Neuronal stem cell (in vitro differentiated cells): ENCODE measurements around the gene INTS2.

Experiments
- DNase-seq: peaks from one replicate; pipeline ENCODE4 v3.0.0-alpha.2; 2013; ENCODE audit warnings: low spot score
- H2AFZ ChIP-seq: one replicate; pipeline ENCODE4 v1.6.1; 2013; ENCODE audit warnings: mild to moderate bottlenecking, low read length, inconsistent platforms
- H2AK5ac ChIP-seq: 2 replicates; pipeline ENCODE4 v1.6.1; 2013; ENCODE audit warnings: low read depth, mild to moderate bottlenecking, inconsistent platforms, low read length, moderate library complexity, mixed read lengths
- H2BK120ac ChIP-seq: 2 replicates; pipeline ENCODE4 v1.6.1; 2013; ENCODE audit warnings: low read depth, mild to moderate bottlenecking, inconsistent platforms, low read length, moderate library complexity, mixed read lengths
- H2BK12ac ChIP-seq: one replicate; pipeline ENCODE4 v1.6.1; 2013; ENCODE audit warnings: low read length, inconsistent platforms
- H2BK15ac ChIP-seq: 2 replicates; pipeline ENCODE4 v1.6.1; 2013; ENCODE audit warnings: mild to moderate bottlenecking, low read length, inconsistent platforms, mixed read lengths
- H2BK5ac ChIP-seq: one replicate; pipeline ENCODE4 v1.6.1; 2013; ENCODE audit warnings: inconsistent platforms, mild to moderate bottlenecking, low read length, moderate library complexity
- H3K14ac ChIP-seq: one replicate; pipeline ENCODE4 v1.6.1; 2013; ENCODE audit warnings: low read length, inconsistent platforms
- H3K18ac ChIP-seq: 2 replicates; pipeline ENCODE4 v1.6.1; 2013; ENCODE audit warnings: low read length, inconsistent platforms
- H3K23ac ChIP-seq: 2 replicates; pipeline ENCODE4 v1.6.1; 2013; ENCODE audit warnings: low read depth, mild to moderate bottlenecking, mixed read lengths, low read length, inconsistent platforms; ENCODE audit not compliant: poor library complexity
- H3K27ac ChIP-seq: replicated peaks from 3 replicates; pipeline ENCODE4 v1.5.1; 2013; ENCODE audit warnings: low read length, inconsistent platforms
- H3K27me3 ChIP-seq, 3 experiments: 2 replicates each; pipeline ENCODE4 v1.6.1; 2013; ENCODE audit warnings: low read length in 3 of 3, mild to moderate bottlenecking in 2 of 3, inconsistent platforms in 1 of 3, low read depth in 1 of 3, mixed read lengths in 1 of 3, moderate library complexity in 1 of 3; ENCODE audit not compliant: control insufficient read depth in 3 of 3, insufficient read depth in 3 of 3
- H3K36me3 ChIP-seq, 2 donors: replicated peaks in 1 of 2; 2 replicates each; pipeline ENCODE4 v1.6.1; 2013; ENCODE audit warnings: low read length in 2 of 2; ENCODE audit not compliant: control insufficient read depth in 2 of 2, insufficient read depth in 2 of 2
- H3K4ac ChIP-seq: 2 replicates; pipeline ENCODE4 v1.6.1; 2013; ENCODE audit warnings: inconsistent platforms, mild to moderate bottlenecking, low read length, moderate library complexity
- H3K4me1 ChIP-seq, 2 donors: 1 replicate in 1 of 2; 2 replicates in 1 of 2; pipeline ENCODE4 v1.6.1; 2013; ENCODE audit warnings: low read length in 2 of 2, low read depth in 1 of 2; ENCODE audit not compliant: control insufficient read depth in 2 of 2, insufficient read depth in 1 of 2
- H3K4me2 ChIP-seq: one replicate; pipeline ENCODE4 v1.6.1; 2013; ENCODE audit warnings: mild to moderate bottlenecking, low read length, inconsistent platforms; ENCODE audit not compliant: insufficient read depth, poor library complexity, severe bottlenecking
- H3K4me3 ChIP-seq, 2 donors: 2 replicates each; pipeline ENCODE4 v1.5.1; 2013; ENCODE audit warnings: low read length in 2 of 2, mild to moderate bottlenecking in 2 of 2, inconsistent platforms in 1 of 2, moderate library complexity in 1 of 2
- H3K79me1 ChIP-seq: one replicate; pipeline ENCODE4 v1.6.1; 2013; ENCODE audit warnings: low read depth, mild to moderate bottlenecking, inconsistent platforms, low read length, moderate library complexity
- H3K9ac ChIP-seq: one replicate; pipeline ENCODE4 v1.6.1; 2013; ENCODE audit warnings: mild to moderate bottlenecking, low read depth, low read length, inconsistent platforms; ENCODE audit not compliant: poor library complexity
- H3K9me3 ChIP-seq, 2 donors: replicated peaks in 1 of 2; 2 replicates each; pipeline versions ENCODE3 to v1.6.1; 2013; ENCODE audit warnings: low read length in 2 of 2, mild to moderate bottlenecking in 2 of 2, inconsistent platforms in 1 of 2, low read depth in 1 of 2, mixed read lengths in 1 of 2, moderate library complexity in 1 of 2; ENCODE audit not compliant: control insufficient read depth in 2 of 2, insufficient read depth in 1 of 2
- H4K8ac ChIP-seq: one replicate; pipeline ENCODE4 v1.6.1; 2013; ENCODE audit warnings: low read depth, mild to moderate bottlenecking, inconsistent platforms, low read length, moderate library complexity
- H4K91ac ChIP-seq: one replicate; pipeline ENCODE4 v1.6.1; 2013; ENCODE audit warnings: low read length, low read depth, mild to moderate bottlenecking, inconsistent platforms; ENCODE audit not compliant: poor library complexity
- WGBS, 2 donors: extraction: QIAGEN DNeasy Blood & Tissue Kit; methylation state at CpG; one replicate each; pipeline ENCODE4 v1.1.7; 2013; ENCODE audit warnings: missing lambda C conversion rate in 2 of 2, mixed read lengths in 1 of 2; ENCODE audit not compliant: insufficient read length in 2 of 2, insufficient replicate concordance in 1 of 2; ENCODE audit errors: extremely low coverage in 2 of 2; 5-methylcytosine and 5-hydroxymethylcytosine counted together

Gene INTS2

DNA sequence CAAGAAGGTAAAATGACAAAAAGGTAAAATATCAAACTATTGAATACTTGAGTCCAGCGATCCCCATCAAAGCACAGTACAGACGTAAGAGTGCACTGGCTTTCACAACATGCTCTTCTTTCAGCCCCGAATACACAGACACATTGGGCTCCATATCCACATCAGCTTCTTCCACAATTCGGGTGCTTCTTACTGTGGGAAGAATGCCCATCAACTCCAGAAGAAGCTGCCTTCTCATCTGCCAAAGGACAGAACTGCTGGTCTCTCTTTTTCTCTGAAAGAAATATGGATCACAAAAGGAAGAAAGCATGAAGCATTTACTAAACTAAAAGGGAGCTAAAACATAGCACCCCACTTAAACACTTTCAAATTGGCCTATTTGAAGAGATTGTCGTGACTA is 20.4 kb downstream of the INTS2 start:
- H2BK15ac ChIP-seq = no peak overlapping the region
- no peak overlapping the region for H3K9ac ChIP-seq
- no peaks in the 10 kb centered on the region for H3K79me1 ChIP-seq
- H2BK5ac ChIP-seq = no peak overlapping the region
- H4K91ac ChIP-seq = no peak overlapping the region
- no peak overlapping the region for H3K4me3 ChIP-seq
- H3K4me2 ChIP-seq = no peak overlapping the region
- H2BK12ac ChIP-seq = no peak overlapping the region
- no peaks in the 10 kb centered on the region for H3K9me3 ChIP-seq
- DNase-seq = no peak
- H3K23ac ChIP-seq = no peak overlapping the region
- H4K8ac ChIP-seq = no peak overlapping the region
- H3K4me1 ChIP-seq = no peaks in the 10 kb centered on the region
- H2BK120ac ChIP-seq = no peak overlapping the region
- peaks cover 11 to 94% of the 10 kb centered on the region in 2 donors for H3K36me3 ChIP-seq
- no CpG with 5 or more reads among the region's 5 CpGs for WGBS, 2 donors
- no peak overlapping the region for H2AFZ ChIP-seq
- no peak overlapping the region for H3K27ac ChIP-seq
- H3K4ac ChIP-seq = no peak overlapping the region
- no peak overlapping the region for H2AK5ac ChIP-seq
- H3K14ac ChIP-seq = no peak overlapping the region
- no peaks in the 10 kb centered on the region for H3K27me3 ChIP-seq
- H3K18ac ChIP-seq = no peak overlapping the region

DNA sequence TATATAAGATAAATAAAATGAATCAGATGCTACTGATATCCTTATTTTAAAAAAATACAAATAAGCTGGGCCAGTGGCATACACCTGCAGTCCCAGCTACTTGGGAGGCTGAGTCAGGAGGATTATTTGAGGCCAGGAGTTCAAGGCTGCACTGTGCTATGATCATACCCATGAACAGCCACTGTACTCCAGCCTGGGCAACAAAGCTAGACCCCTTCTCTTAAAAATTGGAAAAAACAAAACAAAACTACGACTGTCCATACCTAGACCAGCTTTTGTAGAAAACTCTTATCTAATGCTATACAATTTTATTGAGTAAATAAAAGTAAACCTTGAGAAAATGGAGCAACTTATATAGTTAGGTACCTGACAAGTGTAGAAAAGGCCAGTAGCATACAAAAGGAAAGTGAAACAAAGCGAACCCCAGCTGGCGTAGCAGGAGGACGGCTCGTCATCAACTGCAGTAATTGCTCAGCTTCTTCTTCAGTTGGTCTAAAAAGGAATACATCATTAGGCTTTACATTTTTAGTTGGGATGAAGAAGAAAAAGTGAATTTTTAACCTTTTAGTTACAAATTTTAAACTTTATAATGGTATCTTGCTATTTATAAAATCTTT is 23.6 kb downstream of the INTS2 start:
- no CpG with 5 or more reads among the region's 5 CpGs for WGBS, 2 donors
- Histone ChIP-seq H3K27ac (no peak overlapping the region), H3K79me1 (no peaks in the 10 kb centered on the region)

GRCh38 chr17:61903251-61903650 is 24.5 kb downstream of the INTS2 start:
- no peak for DNase-seq
- Histone ChIP-seq H3K4me1 (no peaks in the 10 kb centered on the region), H3K4ac (no peak overlapping the region), H3K27ac (no peak overlapping the region), H3K27me3 (no peaks in the 10 kb centered on the region), H3K9me3 (no peaks in the 10 kb centered on the region), H2BK12ac (no peak overlapping the region), H3K9ac (no peak overlapping the region), H3K4me2 (no peak overlapping the region), H3K36me3 (peaks cover 6 to 93% of the 10 kb centered on the region in 2 donors), H2AFZ (no peak overlapping the region), H3K79me1 (no peaks in the 10 kb centered on the region), H2BK15ac (no peak overlapping the region), H2BK120ac (no peak overlapping the region), H4K8ac (no peak overlapping the region), H2BK5ac (no peak overlapping the region), H4K91ac (no peak overlapping the region), H3K14ac (no peak overlapping the region), H2AK5ac (no peak overlapping the region), H3K18ac (no peak overlapping the region), H3K23ac (no peak overlapping the region), H3K4me3 (no peak overlapping the region)
- no CpG with 5 or more reads among the region's 3 CpGs for WGBS, 2 donors

More for the DNA sequence above, 23.6 kb downstream of the INTS2 start:
- Histone ChIP-seq H2AFZ (no peak overlapping the region), H4K8ac (peak overlapping the region; percentile 43), H3K27me3 (no peaks in the 10 kb centered on the region), H3K9me3 (no peaks in the 10 kb centered on the region), H3K9ac (no peak overlapping the region), H2BK120ac (no peak overlapping the region), H2BK15ac (no peak overlapping the region), H3K18ac (no peak overlapping the region), H3K14ac (no peak overlapping the region), H2BK5ac (no peak overlapping the region), H2BK12ac (no peak overlapping the region), H3K23ac (no peak overlapping the region), H3K4me2 (no peak overlapping the region), H2AK5ac (no peak overlapping the region), H4K91ac (no peak overlapping the region), H3K4me1 (no peaks in the 10 kb centered on the region), H3K36me3 (peaks cover 6 to 92% of the 10 kb centered on the region in 2 donors), H3K4ac (no peak overlapping the region), H3K4me3 (no peak overlapping the region)
- no peak for DNase-seq

GRCh38 chr17:61897548-61898180 is 30.1 kb downstream of the INTS2 start:
- H3K18ac ChIP-seq = no peak overlapping the region
- no peaks in the 10 kb centered on the region for H3K27me3 ChIP-seq
- H3K4me2 ChIP-seq = no peak overlapping the region
- H3K4me1 ChIP-seq = no peaks in the 10 kb centered on the region
- no peak overlapping the region for H2BK120ac ChIP-seq
- no peak overlapping the region for H2BK12ac ChIP-seq
- no peaks in the 10 kb centered on the region for H3K9me3 ChIP-seq
- H2AFZ ChIP-seq = no peak overlapping the region
- no peaks in the 10 kb centered on the region for H3K79me1 ChIP-seq
- no peak overlapping the region for H3K14ac ChIP-seq
- H3K23ac ChIP-seq = no peak overlapping the region
- no peak overlapping the region for H4K91ac ChIP-seq
- no peak overlapping the region for H3K27ac ChIP-seq
- H2AK5ac ChIP-seq = no peak overlapping the region
- H2BK15ac ChIP-seq = no peak overlapping the region
- H4K8ac ChIP-seq = no peak overlapping the region
- H3K4ac ChIP-seq = no peak overlapping the region
- no peak for DNase-seq
- no peak overlapping the region for H3K4me3 ChIP-seq
- H3K36me3 ChIP-seq = peaks cover 0 to 94% of the 10 kb centered on the region in 2 donors
- WGBS, 2 donors = 100% methylated on average over 1 of the region's 2 CpGs; no CpG with 5 or more reads in 1 of the 2 donors
- no peak overlapping the region for H2BK5ac ChIP-seq
- H3K9ac ChIP-seq = no peak overlapping the region
